ACHN (cell line): ENCODE results near the gene BLM.
A peak's percentile ranks its signal among the peaks of the same experiment; 100 is the strongest.
"Not testable (repeated sequence)": the region's sequence is repeated elsewhere in the genome, so short reads cannot be mapped to it uniquely, and the experiment has no call there.

Experiments used
- DNase-seq: peaks from one replicate; pipeline ENCODE4 v3.0.0-alpha.2; 2015
- in situ Hi-C: cut with HindIII; loops from 2 replicates; pipeline ENCODE4 v1.10.0; 2017; ENCODE audit warnings: low sequenced_read_pairs, low pct_ligation_motif_present, low pct_unique_long_range_greater_than_20kb

Gene BLM

DNA sequence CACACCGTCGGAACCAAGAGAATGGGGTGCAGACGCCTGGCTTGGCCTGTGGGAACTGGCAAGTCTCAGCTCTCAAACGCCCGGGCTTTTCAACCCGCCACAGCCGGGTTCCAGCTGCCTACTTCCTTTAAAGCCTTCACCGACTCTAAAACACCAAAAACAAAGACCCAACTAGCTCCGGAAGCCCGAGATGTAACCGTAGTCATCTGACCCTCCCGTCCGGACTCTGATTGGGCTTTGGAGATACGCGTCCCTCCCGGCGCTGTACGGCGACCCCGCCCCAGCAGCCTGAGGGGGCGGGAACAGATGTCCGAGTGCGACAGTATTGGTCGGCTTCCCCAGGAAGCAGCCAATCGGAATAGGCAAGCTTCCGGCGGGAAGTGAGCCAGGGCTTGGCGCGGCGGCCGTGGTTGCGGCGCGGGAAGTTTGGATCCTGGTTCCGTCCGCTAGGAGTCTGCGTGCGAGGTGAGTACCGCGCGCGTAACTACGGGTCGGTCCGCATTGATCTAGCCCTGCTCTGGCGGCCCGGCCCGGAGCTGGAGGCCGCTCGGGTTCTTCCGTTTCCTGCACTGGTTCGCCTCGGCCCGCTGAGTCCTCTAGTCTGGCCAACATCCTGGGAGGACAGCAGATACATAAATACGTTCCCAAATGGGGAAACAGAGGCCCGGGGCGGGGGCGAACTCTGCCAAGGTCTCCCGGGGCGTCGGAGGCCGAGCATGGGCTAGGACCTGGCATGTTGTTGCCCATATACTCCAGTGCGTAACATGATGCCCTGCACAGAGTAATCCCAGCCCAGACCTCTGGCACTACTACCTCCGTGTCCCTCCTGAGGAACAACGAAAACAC, at the start of gene BLM:
Gene BLM, plus strand, starts transcription at position 371 of the 846 bp plus-strand sequence. CDS start 30,047 bp downstream, outside the sequence.
- in situ Hi-C loops, result no loop called here
- DNase-seq, result peak; percentile 92

GRCh38 chr15:90667755-90668345, 49.3 kb upstream of the BLM start:
- in situ Hi-C loops, DNase-seq: not testable (repeated sequence)

GRCh38 chr15:90670631-90671030, 46.5 kb upstream of the BLM start:
- in situ Hi-C loops, DNase-seq: not testable (repeated sequence)

GRCh38 chr15:90671216-90671615, 45.9 kb upstream of the BLM start:
- DNase-seq, result no peak
- in situ Hi-C loops, result no loop called here

- DNase-seq, in situ Hi-C loops: not testable (repeated sequence)
Measured at GRCh38 chr15:90673357-90673756, 43.8 kb upstream of the BLM start.

GRCh38 chr15:90674476-90674875, 42.7 kb upstream of the BLM start:
- in situ Hi-C loops, result no loop called here
- no peak for DNase-seq

- no peak for DNase-seq
- in situ Hi-C loops, result no loop called here
Measured at GRCh38 chr15:90675464-90675863, 41.7 kb upstream of the BLM start.

DNA sequence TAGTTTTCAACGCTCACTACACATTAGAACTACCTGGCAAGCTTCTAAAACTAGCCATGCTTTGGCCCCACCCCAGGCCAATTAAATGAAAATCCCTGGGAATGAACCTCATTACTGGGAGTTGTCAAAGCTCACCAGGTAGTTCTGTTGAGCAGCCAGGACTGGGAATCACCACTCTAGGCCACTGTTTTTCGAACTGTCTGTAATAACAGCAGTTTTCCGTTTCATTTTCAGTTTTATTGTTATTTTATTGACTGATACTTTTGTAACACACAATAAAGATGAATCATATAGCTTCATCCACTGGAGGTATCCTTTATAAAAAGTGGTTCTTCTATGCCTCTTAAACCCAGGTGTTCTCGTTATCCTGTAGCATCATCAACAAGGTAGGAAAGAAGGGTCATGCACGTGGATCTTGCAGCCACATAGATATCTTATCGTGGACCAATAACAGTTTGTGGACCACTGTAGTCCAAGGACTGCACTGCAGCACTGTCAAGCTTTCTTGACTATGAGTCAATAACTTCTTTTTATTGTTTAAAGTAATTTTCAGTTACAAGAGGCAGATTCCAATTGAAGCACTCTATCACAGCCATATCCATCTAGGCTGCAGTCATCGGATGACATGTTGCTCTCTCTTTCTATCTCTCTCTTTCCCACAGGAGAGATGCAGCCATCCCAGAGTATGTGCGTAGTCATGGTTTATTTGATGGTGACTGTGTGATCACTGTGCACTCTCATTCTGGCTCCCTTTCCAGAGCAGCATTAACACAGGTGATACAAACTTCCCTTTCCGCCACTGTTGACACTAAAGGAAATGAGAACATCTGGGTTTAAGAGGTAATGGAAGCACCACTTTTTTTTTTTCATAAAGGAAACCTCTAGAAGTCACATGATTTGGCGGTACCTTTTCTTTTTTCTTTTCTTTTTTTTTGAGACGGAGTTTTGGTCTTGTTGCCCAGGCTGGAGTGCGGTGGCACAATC, 39.0 kb upstream of the BLM start:
- DNase-seq, result no peak
- in situ Hi-C loops, result no loop called here

- DNase-seq, result no peak
- in situ Hi-C loops, result no loop called here
Measured at GRCh38 chr15:90679959-90680358, 37.2 kb upstream of the BLM start.

DNA sequence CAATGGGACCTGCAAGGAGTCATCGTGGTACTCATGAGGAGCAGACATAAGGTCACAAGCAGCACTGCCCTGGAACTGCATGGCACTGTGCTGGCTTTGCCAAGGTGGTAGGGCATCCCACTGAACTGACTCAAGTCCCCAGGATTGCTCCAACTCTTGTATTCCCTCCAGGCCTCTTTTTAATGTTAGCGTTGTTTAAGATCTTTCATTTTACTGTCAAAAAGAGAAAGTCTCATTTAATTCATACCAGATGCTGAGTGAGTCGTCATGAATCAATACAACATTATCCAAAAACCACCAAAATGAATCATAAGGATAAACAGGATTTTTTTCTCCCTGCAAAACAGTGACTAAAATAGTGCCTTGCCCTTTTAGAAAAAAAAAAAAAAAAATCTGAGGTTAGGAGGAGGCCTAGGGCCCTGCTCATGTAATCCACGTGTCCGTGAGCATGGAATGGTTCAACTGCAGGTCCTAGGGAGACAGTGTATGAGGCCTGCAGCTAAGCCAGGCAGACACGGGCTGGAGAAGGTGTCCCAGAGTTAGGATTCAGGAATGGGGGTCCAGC, 36.7 kb upstream of the BLM start:
- peak; percentile 29 for DNase-seq
- in situ Hi-C loops, result no loop called here

- in situ Hi-C loops, result no loop called here
- no peak for DNase-seq
Measured at GRCh38 chr15:90681056-90681455, 36.1 kb upstream of the BLM start.

GRCh38 chr15:90681480-90681879, 35.7 kb upstream of the BLM start:
- no peak for DNase-seq
- in situ Hi-C loops, result no loop called here

GRCh38 chr15:90683371-90683770, 33.8 kb upstream of the BLM start:
- in situ Hi-C loops, result no loop called here
- DNase-seq, result no peak

GRCh38 chr15:90683876-90684275, 33.3 kb upstream of the BLM start:
- in situ Hi-C loops, result no loop called here
- no peak for DNase-seq

GRCh38 chr15:90684281-90684680, 32.9 kb upstream of the BLM start:
- no peak for DNase-seq
- in situ Hi-C loops, result no loop called here

- in situ Hi-C loops, result no loop called here
- DNase-seq, result no peak
Measured at GRCh38 chr15:90685591-90686434, 31.3 kb upstream of the BLM start.

GRCh38 chr15:90686435-90687218, 30.5 kb upstream of the BLM start:
- in situ Hi-C loops, result no loop called here
- DNase-seq, result no peak
